ENCODE results near the gene ASRGL1.

ASRGL1 gene

GRCh38 chr11:62416596-62416995, 79.3 kb downstream of the ASRGL1 start:
- DNase-seq (ENCODE audit: low spot score) = no peak

GRCh38 chr11:62418136-62418535, 80.9 kb downstream of the ASRGL1 start:
- DNase-seq (ENCODE audit: low spot score) = no peak

GRCh38 chr11:62418733-62419132, 81.5 kb downstream of the ASRGL1 start, which contains the start of gene SCGB1A1:
TSS of gene SCGB1A1 (plus strand) at chr11:62419033. CDS start at chr11:62419096, 63 bp downstream.
- DNase-seq (ENCODE audit: low spot score) = no peak

- no peak for DNase-seq (ENCODE audit: low spot score)
Observed at GRCh38 chr11:62419314-62419929, 82.2 kb downstream of the ASRGL1 start.

- DNase-seq (ENCODE audit: low spot score) = no peak
Observed at GRCh38 chr11:62419943-62420342, 82.7 kb downstream of the ASRGL1 start.

- no peak for DNase-seq (ENCODE audit: low spot score)
Observed at GRCh38 chr11:62420882-62421281, 83.6 kb downstream of the ASRGL1 start.

- no peak for DNase-seq (ENCODE audit: low spot score)
Observed at GRCh38 chr11:62421996-62422395, 84.7 kb downstream of the ASRGL1 start.

- DNase-seq (ENCODE audit: low spot score) = no peak
Observed at GRCh38 chr11:62423012-62423411, 85.8 kb downstream of the ASRGL1 start.

- no peak for DNase-seq (ENCODE audit: low spot score)
Observed at GRCh38 chr11:62427630-62428233, 90.5 kb downstream of the ASRGL1 start.

GRCh38 chr11:62428871-62429560, 91.8 kb downstream of the ASRGL1 start:
- no peak for DNase-seq (ENCODE audit: low spot score)

- DNase-seq (ENCODE audit: low spot score) = no peak
Observed at GRCh38 chr11:62430425-62430824, 93.2 kb downstream of the ASRGL1 start.

GRCh38 chr11:62431171-62431901, 94.1 kb downstream of the ASRGL1 start:
- DNase-seq (ENCODE audit: low spot score) = no peak

- no peak for DNase-seq (ENCODE audit: low spot score)
Observed at GRCh38 chr11:62432695-62433094, 95.4 kb downstream of the ASRGL1 start.

GRCh38 chr11:62433141-62433903, 96.1 kb downstream of the ASRGL1 start:
- DNase-seq (ENCODE audit: low spot score) = no peak

GRCh38 chr11:62433904-62434276, 96.6 kb downstream of the ASRGL1 start:
- no peak for DNase-seq (ENCODE audit: low spot score)

GRCh38 chr11:62435846-62436660, 98.8 kb downstream of the ASRGL1 start:
- no peak for DNase-seq (ENCODE audit: low spot score)

- no peak for DNase-seq (ENCODE audit: low spot score)
Observed at GRCh38 chr11:62437616-62438015, 100.4 kb downstream of the ASRGL1 start.

GRCh38 chr11:62438641-62439040, 101.4 kb downstream of the ASRGL1 start:
- DNase-seq (ENCODE audit: low spot score) = no peak

GRCh38 chr11:62439785-62440602, 102.7 kb downstream of the ASRGL1 start:
- DNase-seq (ENCODE audit: low spot score) = no peak

Measured in hematopoietic multipotent progenitor cell treated with erythropoietin and hydrocortisone succinate and interleukin-3 and kit ligand, for 15 days (in vitro differentiated cells).